Anterior cingulate cortex (tissue), 58 donors: Measurements from ENCODE around the gene ADARB2.

Experiments
- DNase-seq, 58 donors: peaks; one replicate each; lab custom pipeline; 2025; lab: John Stamatoyannopoulos, UW

The ADARB2 gene

GRCh38 chr10:1316121-1316808 lies 421.1 kb downstream of the ADARB2 start:
- DNase-seq, result peak in 10 of 58 donors; percentile 14 to 47 (median 28)

- DNase-seq, result no peak
Measured at GRCh38 chr10:1315178-1315577, 422.1 kb downstream of the ADARB2 start.

GRCh38 chr10:1311726-1312125 lies 425.6 kb downstream of the ADARB2 start:
- no peak for DNase-seq

DNA sequence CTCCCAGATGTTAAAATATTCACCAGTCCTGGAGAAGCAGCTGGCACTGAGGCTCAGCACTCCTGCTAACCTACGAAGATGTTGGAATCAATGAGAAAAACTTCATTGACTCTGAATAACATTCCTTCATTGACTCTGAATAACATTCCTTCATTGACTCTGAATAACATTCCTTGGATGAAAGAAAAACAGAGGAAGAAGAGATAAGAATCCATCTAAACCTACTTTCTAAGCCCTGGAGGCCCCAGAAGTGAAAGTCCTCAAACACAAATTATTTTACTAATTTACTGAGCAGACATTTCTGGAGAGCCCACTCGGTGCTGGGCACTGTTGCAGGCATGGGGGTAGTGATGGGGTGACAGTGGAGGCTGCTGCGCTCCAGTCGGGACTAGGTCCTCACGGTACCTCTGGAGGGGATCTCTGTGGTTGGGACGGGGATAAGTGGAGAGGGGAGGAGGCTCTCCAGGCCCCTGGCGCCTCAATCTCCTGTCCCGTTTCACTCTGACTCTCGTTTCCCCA lies 427.0 kb downstream of the ADARB2 start:
- no peak for DNase-seq

- no peak for DNase-seq
Measured at GRCh38 chr10:1309617-1310270, 427.6 kb downstream of the ADARB2 start.

DNA sequence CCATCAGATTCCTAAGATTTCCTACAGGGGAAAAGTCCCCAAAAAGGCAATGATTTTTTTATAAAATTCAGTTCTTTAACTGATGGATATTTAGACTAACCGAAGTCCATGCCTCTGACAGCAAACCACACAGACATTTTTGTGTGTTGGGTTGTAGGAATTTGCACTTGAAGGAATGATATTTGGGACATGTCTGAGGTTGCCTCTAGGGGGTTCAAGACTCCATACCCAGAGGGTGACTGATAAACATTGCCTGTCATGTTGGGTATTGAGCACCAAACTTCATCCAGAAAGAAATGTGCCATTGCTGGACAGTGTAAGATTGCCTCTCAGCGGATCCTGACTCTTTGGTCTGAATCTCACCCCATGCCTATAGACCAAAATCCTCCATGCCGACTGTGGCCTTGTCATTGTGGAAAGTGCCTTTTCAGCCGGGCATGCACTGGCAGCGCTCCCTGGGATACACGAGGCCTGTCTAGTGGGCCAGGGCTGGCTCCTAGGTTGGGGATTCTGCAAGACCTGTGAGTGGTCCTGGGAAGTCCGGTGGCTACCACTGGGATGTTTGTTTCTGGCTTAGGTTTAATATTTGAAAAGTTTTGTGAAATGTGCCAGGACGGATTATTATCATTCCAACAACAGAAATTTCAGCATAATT lies 428.2 kb downstream of the ADARB2 start:
- no peak for DNase-seq

- peak in 1 of 58 donors; percentile 12 for DNase-seq
Measured at GRCh38 chr10:1308173-1308961, 429.0 kb downstream of the ADARB2 start.

DNA sequence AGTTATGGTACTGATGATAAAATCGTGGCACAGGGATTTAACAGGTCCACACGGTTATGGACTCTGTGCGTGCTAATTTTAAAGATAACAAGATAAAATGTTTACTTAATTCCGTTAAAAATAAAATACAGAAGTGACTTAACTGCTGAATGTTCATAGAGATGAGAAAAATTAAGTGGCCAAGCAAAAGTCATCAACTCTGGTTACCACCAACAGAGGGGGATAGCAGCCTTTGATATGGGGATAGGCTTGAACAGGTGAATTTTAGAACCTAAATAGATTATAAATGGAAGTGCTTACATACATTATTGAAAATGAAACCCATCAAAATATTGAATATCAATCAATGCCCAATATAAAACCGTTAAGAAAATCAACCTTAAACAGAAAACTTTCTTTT lies 436.2 kb downstream of the ADARB2 start:
- no peak for DNase-seq

- no peak for DNase-seq
Measured at GRCh38 chr10:1300218-1300617, 437.1 kb downstream of the ADARB2 start.

- DNase-seq, result no peak
Measured at GRCh38 chr10:1299041-1299726, 438.1 kb downstream of the ADARB2 start.

- peak in 5 of 58 donors; percentile 21 to 47 (median 27) for DNase-seq
Measured at GRCh38 chr10:1297566-1298301, 439.6 kb downstream of the ADARB2 start.

GRCh38 chr10:1295756-1296480 lies 441.4 kb downstream of the ADARB2 start:
- no peak for DNase-seq

DNA sequence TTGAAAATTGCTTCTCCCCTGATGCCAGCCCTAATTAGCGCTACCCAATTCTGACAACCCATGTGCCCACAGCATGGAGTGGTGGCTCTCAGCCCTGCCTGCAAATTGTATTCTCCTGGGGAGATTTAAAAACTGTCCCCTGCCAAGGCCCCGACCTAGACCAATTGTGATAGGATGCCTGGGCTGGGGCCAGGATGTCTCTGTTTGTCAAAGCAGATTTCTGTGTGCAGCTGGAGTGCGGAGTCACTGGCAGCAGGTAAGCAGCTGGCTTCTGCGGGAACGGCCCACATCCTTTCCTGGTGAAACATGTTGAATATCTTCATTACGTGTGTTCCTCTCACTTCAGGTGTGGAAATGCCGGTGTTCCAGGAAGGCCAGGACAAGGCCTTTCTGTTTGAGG lies 442.6 kb downstream of the ADARB2 start:
- no peak for DNase-seq

DNA sequence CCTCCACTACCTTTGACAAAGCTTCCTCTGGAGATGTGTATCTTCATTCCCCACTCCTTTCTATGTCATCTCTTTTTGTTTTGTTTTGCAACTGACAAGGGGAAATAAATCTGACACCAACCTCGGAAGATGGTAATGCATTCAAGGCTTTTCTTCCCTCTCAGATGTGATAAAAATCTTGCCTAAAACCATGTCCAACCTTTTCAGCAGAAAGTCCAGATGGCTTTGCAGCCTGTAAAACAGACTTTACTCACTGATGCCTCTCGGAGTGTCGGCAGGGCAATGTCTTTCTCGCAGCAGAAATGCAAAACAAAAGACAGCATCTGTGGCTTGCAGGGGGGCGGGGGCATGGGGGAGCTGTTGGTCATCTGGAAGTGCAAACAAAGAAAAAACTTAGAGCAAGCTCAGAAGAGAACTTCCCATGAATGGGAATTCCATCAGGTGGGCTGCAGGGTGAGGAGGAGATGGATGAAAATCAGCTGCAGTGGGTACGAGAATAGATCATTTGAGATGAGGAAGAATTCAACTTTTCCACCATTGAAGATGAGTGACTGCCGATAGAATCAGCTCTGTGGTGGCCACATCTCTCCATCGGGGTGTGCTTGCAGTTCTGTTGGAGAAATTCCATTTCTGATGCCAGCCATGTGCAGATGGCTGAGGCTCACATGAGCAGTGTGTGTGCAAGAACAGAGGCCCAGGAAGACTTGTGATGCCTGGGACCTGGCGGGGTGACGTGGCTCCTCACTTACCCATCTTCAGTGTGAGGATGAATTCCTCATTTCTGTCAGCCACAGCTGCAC lies 443.5 kb downstream of the ADARB2 start:
- peak in 23 of 58 donors; percentile 9 to 68 (median 33) for DNase-seq

GRCh38 chr10:1293157-1293556 lies 444.2 kb downstream of the ADARB2 start:
- DNase-seq, result no peak

GRCh38 chr10:1292611-1293031 lies 444.7 kb downstream of the ADARB2 start:
- no peak for DNase-seq

DNA sequence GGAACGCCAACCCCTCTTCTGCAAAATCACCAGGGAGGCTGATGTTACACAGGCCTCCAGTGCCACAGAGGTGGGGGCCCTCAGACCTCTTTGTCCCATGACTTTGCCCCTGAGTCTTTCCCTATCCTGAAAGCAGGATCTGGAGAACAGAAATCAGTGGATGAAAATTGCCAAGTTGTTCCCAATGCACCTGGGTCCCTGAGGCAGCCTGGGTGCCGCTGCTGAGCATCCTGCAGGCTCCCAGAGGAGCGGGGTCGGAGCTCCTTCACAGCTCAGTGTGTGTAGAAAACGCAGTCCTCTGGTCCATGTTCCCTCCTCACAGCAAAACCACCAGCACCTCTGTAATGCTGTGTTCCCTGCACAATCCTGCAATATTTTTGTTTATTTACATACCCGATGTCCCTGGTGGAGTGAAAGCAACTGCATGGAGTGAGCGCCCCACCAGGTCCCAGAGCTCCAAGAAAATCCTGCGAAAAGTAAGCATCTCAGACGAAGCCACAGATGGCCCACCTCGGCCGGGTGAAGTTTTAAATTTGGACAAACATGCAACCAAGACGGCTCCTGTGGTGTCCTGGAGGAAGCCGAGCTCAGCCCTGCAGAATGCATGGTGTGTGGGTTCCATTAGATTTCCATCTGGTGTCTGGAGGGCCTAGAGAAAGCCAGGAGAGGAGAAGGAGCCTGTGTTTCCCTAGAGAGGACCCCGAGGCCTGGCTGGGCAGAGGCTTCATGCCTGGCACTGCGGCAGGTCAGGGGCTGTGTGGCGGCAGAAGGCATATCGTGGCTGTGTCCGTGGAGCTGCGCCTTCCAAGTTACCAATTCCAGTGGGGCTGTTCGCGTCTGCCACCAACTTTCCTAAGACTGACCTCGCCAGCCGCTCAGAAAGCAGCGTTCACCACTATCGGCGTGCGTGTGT lies 445.9 kb downstream of the ADARB2 start:
- no peak for DNase-seq
